ENCODE measurements around the gene TNFRSF4.

The TNFRSF4 gene

DNA sequence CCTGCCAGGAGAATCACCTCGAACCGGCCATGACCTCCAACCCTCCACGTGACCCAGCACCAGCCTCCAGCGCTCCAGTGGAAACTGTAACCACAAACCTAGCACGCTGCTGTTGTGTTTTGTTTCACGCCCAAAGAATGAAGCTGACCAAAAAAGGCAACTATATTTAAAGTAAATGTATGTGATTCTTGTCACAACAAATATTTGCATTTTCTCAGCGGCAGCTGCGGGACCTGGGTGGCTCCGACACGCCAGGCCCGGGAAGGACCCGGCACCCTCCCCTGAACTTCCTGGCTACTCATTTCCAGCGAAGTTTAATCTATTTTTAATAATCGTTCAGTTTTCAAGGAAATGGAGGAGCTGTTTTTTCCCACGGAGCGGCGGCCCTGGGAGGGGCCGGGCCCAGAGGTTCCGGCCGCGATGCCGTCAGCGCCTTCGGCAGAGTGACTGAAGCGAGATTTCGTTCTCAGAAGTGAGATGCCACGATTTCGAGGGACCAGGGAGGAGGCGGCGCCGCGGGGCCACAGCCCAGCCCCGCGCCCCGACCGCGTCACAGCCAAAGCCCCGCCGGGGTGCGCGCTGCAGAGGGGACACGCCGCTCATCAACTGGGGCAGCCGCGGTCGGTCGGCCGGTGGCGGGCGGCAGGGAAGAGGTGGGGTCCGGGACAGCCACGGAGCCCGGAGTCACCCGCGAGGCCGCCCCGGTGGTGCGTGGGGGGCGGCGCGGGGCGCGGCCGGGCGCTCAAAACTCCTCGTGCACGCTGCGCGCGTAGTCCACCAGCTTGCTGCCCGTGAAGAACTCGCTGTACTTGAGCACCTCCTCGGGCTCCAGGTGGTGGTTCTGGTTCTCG, 3.0 kb upstream of the TNFRSF4 start:
- no peak for DNase-seq (ENCODE audit: low read depth)
- no peak overlapping the region for H3K4me3 ChIP-seq (ENCODE audit: low read depth, low read length)
- TF ChIP-seq, protein P1, sequence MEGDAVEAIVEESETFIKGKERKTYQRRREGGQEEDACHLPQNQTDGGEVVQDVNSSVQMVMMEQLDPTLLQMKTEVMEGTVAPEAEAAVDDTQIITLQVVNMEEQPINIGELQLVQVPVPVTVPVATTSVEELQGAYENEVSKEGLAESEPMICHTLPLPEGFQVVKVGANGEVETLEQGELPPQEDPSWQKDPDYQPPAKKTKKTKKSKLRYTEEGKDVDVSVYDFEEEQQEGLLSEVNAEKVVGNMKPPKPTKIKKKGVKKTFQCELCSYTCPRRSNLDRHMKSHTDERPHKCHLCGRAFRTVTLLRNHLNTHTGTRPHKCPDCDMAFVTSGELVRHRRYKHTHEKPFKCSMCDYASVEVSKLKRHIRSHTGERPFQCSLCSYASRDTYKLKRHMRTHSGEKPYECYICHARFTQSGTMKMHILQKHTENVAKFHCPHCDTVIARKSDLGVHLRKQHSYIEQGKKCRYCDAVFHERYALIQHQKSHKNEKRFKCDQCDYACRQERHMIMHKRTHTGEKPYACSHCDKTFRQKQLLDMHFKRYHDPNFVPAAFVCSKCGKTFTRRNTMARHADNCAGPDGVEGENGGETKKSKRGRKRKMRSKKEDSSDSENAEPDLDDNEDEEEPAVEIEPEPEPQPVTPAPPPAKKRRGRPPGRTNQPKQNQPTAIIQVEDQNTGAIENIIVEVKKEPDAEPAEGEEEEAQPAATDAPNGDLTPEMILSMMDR (IDR thresholded peaks at IDR 0.05; ENCODE audit: insufficient read depth, low read depth, low read length, missing control alignments), result no peak

DNA sequence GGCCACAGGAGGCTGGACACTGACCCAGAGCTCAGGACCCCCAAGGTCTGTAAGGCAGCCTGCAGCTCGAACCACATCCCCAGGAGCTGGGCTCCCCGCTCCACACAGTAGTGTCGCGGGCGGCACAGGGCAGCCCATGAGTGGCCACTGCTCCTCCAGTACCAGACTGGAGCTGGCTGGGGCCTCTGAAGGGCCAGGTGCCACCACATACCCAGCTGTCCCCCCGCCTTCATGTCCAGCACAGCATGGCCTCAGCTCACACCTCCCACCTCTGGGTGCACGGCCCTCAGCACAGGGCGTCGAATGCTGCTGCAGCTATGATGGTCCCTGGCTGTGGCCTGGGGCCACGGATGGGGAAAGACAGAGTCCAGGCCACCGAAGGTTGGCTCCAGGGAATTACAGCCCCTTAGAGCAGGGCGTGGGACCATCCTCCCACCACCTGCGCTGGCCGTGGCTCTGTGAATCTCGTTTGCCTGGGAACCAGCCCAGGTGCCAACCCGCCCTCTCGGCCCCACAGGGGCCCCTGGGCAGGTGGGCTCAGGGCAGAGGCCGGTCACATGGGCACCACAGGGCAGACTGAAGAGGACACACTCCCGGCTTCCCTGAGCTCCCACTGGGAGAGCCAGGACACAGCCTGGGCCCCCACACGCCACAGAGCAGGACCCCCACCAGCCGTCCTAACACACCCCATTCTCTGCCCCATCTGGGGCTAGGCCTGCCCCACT, 2.1 kb upstream of the TNFRSF4 start:
- TF ChIP-seq, protein P1 (IDR thresholded peaks at IDR 0.05; ENCODE audit: insufficient read depth, low read depth, low read length, missing control alignments), result no peak
- no peak for DNase-seq (ENCODE audit: low read depth)
- H3K4me3 ChIP-seq (ENCODE audit: low read depth, low read length), result no peak overlapping the region

DNA sequence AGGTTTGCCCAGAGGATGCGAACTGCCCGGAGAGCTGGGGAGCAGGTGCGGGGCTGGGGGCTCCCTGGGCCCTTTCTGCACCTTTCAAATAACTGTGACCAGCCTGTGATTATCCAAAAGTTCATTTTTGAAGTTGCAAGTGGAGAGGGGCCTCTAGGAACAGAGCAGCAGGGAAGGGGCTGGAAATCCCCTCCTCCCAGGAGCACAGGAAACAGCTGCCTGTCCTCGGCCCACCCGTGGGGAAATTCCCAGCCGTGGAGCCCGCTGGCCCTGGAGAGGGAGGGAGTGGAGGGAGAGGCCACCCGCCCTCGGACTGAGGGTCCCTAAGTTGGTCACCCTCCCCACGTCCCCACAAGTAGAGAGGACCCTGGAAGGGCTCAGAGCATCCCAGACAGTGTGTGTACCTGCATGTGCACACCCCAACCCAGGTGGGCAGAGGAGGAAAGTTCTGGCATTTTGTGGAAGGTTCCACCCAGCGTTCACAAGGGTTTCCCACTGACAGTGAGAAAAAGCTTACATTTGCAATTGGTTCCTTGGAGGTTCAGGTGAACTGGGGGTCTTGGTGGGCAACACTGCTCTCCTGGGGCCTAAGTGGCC, 1.2 kb upstream of the TNFRSF4 start:
- TF ChIP-seq, protein P1 (IDR thresholded peaks at IDR 0.05; ENCODE audit: insufficient read depth, low read depth, low read length, missing control alignments), result no peak
- DNase-seq (ENCODE audit: low read depth), result no peak
- H3K4me3 ChIP-seq (ENCODE audit: low read depth, low read length), result no peak overlapping the region

DNA sequence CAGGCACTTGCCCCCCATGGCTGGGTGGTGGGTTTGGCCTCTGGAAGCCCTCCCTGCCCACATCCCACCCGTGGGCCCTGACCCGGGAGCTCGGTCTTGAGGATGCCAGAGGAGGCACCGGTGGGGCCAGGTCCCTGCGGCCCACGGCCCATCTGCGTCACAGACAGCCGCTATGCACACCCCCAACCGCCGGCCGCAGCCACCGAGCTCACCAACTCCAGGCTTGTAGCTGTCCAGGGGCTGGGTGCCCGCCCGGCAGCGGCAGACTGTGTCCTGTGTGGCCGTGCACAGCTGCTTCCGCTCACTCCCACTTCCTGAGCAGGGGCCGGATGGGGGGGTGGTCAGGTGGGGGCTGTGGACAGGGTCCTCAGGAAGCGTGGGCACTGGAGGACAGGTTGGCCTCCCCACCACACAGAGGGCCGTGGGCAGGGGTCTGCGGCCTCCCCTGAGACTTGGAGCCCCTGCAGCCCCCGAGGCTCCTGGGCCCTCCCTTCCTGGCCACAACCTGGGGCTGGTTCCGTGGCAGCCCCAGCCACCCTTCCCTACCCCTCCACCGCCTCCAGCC, 1.1 kb downstream of the TNFRSF4 start:
- no peak for DNase-seq (ENCODE audit: low read depth)
- TF ChIP-seq, protein P1 (IDR thresholded peaks at IDR 0.05; ENCODE audit: insufficient read depth, low read depth, low read length, missing control alignments), result no peak
- H3K4me3 ChIP-seq (ENCODE audit: low read depth, low read length), result no peak overlapping the region

DNA sequence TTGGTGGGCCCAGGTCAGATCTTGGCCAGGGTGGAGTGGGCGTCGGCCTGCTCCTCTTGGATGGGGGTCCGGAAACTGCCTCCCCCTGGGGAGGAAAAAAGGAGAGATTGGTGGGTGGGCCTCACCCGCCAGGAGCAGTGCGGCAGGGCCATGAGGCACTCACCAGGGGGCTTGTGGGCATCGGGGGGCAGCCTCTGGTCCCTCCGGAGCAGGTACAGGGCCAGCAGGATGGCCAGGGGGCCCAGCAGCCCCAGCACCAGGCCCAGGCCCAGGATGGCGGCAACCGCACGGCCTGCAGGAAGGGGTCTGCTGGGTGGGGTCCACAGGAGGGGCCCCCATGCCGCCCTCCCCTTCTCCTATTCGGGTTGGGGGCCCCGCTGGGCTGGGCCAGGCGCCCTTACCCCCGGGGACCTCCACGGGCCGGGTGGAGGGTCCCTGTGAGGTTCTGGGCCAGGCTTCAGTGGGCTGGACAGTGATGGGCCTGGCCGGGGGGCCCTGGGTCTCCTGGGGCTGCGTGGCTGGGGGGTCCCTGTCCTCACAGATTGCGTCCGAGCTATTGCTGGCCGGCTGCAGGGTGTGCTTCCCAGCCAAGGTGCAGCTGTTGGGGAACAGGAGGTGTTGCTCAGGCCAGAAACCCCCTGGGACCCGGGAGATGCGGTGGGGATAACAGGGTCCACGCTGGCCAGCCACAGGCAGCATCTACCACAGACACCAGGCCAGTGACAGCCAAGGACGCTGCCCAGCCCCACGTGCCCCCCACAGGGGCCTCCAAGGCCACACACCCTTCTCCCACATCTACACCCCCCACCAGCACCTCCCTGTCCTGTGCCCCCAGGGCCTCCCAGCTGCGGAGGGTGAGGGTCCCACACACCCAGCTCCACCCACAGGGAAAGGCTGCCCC, 2.2 kb downstream of the TNFRSF4 start:
- TF ChIP-seq, protein P1 (IDR thresholded peaks at IDR 0.05; ENCODE audit: insufficient read depth, low read depth, low read length, missing control alignments), result no peak
- DNase-seq (ENCODE audit: low read depth), result no peak
- no peak overlapping the region for H3K4me3 ChIP-seq (ENCODE audit: low read depth, low read length)

Data from GM12865 (cell line).